Uterus (tissue), 2 donors: ENCODE results near the gene APOL4.
"Not testable (repeated sequence)": the region's sequence is repeated elsewhere in the genome, so short reads cannot be mapped to it uniquely, and the experiment has no call there.

Source experiments
- CTCF ChIP-seq, 4 experiments: fragments of 200-600 bp in 2 of 4; fragments of 450-650 bp in 2 of 4; sonication (generic) in 2 of 4; IDR thresholded peaks; one replicate each; pipeline ENCODE4 v1.5.1; 2016 to 2019; ENCODE audit warnings: antibody characterized with exemption in 4 of 4, mild to moderate bottlenecking in 2 of 4, moderate library complexity in 1 of 4
- POLR2A ChIP-seq, 2 donors: fragments of 450-650 bp; IDR thresholded peaks; one replicate each; pipeline ENCODE4 v1.6.1; 2016; ENCODE audit warnings: antibody characterized with exemption in 2 of 2, mild to moderate bottlenecking in 1 of 2, moderate library complexity in 1 of 2

- not testable (repeated sequence) for TF ChIP-seq CTCF, POLR2A (IDR thresholded peaks at IDR 0.05)
These were observed 4.0 kb upstream of the APOL4 start for GRCh38 chr22:36205573-36205972.
